SIG-M5 (cell line): Measurements from ENCODE around the gene ANAPC2.

Experiments used
- DNase-seq: peaks from one replicate; lab custom pipeline; 2025; lab: John Stamatoyannopoulos, UW

The ANAPC2 gene

DNA sequence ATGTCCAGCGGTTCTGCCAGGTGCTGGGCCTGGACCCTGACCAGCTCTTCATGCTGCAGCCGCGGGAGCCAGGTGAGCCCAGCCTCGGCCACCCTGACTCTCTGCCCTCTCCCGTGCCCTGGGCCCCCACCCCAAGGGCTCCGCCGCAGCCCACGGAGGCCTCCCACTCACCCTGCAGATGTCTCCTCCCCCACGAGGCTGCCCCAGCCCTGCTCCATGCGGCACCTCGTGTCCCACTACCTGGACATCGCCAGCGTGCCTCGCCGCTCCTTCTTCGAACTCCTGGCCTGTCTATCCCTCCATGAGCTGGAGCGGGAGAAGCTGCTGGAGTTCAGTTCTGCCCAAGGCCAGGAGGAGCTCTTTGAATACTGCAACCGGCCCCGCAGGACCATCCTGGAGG is 26.3 kb upstream of the ANAPC2 start:
- DNase-seq = no peak

DNA sequence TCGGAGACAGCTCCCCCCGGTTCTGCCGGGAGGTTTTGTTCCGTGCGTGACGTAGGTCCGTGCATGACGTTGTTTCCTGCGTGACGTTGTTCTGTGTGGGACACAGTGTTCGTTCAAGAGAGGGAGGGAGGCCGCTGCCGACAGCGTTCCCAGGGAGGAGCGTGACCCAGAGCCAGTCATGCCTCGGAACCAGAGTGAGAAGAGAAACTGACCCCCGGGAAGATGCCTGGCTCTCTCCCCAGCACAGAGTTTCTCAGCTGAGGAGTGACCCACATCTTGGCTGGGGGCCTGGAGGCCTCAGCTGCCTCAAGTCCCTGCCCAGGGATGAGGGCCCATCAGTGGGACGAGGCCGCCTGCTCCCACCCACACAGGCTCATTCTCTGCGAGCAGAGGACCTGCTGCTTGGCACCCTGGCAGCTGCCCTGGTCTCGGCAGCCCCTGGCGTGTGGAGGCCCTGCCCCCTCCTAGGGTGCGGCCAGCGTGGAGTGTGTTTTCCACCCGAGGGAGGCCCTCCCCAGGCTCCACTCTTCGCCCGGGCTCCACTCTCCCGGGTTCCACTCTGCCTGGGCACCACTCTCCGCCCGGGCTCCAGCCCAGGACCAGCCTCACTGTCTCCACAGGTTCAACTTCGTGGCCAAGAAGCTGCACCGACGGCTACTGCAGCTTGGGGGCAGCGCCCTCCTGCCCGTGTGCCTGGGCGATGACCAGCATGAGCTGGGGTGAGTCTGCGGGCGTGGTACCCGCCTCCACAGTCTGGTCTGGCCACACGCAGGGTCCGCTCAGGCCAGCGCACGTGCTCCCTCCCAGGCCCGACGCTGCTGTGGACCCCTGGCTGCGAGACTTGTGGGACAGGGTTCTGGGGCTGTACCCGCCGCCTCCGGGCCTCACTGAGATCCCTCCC is 25.1 kb upstream of the ANAPC2 start:
- DNase-seq = no peak

DNA sequence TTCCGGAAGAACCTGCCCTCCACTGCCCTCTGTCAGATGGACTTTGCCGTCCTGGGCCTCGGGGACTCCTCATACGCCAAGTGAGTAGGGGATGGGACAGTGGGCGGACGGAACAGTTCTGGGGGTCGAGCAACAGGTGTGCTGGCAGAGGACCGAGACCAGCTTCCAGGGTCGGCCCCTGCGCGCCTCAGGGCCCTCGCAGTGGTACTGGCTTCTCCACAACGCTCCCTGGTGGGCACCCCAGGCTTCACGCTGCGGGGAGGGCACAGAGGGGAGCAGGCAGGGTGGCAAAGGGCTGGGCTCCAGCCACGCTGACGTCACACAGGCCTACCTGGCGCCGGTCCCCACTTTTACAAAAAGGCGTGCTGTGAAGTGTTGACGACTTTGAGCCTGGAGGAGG is 24.2 kb upstream of the ANAPC2 start:
- no peak for DNase-seq

DNA sequence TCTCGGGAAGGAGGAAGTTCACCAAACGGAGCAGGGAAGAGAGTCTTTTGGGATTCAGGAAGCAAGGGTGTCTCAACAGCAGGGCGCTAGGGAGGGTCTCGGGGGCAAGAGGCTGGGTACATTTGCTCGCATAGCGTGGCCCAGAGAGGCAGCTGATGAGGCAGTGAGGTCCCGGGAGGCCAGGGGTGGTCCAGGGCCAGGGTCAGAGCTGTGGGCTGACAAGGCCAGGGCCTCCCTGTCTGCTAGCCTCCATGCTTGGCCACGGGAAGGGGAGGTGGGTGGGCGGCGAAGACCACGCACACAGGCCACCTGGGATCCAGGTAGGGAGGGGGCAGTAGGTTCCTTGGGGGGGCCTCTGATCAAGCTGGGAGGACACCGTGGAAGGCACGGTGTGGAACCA is 23.2 kb upstream of the ANAPC2 start:
- DNase-seq = no peak

DNA sequence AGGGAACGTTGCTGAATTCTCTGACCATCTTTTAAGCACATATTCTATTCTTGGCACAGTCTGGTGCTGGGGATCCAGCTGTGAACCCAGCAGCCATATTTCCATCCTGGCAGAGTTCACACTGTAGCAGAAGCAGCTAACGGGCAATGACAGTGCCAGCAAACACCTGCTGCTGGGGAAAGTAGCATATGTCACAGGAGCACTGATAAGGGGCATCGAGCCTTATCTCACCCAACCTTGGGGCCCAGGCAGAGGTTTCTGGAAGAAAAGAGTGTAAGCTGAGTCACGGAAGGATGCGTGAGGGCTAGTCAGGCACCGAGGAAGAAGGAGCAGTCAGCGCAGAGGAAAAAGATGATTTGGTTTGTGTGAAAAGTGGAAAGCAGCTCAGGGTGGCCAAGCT is 18.2 kb upstream of the ANAPC2 start:
- no peak for DNase-seq

DNA sequence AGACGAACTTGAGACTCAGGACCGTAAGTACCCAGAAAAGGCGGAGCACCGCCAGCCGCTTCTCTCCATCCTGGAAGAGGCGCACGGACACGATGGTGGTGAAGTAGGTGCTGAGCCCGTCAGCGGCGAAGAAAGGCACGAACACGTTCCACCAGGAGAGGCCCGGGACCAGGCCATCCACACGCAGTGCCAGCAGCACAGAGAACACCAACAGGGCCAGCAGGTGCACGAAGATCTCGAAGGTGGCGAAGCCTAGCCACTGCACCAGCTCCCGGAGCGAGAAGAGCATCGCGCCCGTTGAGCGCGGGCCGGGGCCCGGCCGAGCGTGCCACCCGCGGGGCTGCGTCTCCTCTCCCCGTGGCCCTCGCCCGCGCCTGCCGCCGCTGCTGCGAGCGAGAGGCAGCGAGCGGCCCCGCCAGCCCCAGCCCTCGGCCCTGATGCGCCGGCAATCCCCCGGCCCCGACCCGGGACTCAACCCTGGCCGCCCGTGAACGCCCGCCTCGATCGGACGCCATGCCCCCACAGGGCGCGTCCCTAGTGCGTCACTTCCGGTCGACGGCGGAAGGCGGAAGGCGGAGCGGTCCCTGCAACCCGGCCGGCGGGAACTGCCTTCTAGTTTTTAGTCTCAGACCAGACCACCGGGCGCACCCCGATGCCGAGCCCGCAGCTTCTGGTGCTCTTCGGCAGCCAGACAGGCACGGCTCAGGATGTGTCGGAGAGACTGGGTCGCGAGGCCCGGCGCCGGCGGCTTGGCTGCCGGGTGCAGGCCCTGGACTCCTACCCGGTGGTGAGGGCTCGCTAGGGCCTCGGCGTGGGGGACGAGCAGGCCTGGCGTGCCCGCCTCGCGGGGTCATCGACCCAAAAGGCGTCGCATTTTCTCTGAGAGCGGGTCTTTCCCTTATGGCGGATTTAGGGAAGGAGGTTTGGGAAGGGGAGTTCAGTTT is 17.0 kb upstream of the ANAPC2 start, which contains the start of the genes NDOR1 and TMEM203:
Gene NDOR1, plus strand, starts transcription at position 575 of the 944 bp plus-strand sequence. Its CDS starts 78 bp downstream, at position 653.
Gene TMEM203, minus strand, starts transcription at position 523 of the 944 bp plus-strand sequence. Its CDS starts 234 bp downstream, at position 289.
- peak; percentile 19 for DNase-seq

DNA sequence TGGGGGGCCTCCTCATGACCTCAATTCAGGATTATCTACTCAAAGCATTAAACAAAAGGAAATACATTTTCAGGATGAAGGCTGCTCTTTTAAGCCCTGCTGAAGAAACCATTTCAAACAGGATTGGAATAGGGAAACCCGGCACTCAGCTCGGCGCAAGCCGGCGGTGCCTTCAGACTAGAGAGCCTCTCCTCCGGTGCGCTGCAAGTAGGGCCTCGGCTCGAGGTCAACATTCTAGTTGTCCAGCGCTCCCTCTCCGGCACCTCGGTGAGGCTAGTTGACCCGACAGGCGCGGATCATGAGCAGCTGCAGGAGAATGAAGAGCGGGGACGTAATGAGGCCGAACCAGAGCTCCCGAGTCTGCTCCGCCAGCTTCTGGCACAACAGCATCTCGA is 16.4 kb upstream of the ANAPC2 start:
- no peak for DNase-seq

DNA sequence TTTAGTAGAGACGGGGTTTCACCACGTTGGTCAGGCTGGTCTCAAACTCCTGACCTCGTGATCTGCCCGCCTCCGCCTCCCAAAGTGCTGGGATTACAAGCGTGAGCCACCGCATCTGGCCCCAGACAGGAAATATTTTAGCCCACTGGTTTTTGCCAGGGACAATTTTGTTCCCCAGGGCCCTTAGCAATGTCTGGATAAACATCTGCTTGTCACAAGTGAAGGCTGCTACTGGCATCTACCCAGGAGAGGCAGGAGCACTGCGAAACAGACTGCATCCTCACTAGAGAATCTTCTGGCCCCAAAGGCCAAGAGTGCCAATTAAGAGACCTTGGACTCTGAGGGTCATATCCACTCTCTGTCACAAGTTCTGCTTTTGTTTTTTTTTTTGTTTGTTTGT is 14.6 kb upstream of the ANAPC2 start:
- no peak for DNase-seq

DNA sequence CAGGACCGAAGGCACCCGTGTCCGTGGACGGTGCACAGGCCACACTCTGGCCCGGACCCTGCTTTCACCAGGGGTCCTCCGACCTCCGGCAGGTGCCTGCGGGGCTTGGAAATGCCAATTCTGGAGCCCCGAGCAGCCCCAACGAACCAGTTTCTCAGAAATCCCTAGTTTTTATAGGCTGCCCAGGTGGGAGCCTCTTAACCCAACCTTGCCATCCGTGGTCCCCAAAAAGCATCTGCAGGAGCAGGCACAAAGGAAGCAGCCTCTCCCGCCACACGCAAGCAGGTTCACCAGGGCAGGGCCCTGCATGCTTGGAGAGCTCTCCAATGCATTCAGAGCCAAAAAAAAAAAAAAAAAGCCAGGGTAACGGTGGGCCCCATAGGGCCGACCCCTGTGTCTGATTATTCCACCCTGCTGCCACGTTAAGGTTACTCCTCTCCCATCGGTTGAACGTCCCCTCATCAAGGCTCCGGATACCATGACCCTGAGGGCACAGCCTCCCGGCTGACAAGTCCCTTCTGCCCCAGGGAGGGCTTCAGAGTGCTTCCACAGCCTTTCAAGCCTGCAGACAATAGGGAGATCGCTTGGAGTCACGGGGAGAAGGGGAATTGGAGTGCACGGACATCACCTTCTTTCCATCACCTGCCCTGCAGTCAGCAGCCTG is 13.0 kb upstream of the ANAPC2 start:
- DNase-seq = no peak

DNA sequence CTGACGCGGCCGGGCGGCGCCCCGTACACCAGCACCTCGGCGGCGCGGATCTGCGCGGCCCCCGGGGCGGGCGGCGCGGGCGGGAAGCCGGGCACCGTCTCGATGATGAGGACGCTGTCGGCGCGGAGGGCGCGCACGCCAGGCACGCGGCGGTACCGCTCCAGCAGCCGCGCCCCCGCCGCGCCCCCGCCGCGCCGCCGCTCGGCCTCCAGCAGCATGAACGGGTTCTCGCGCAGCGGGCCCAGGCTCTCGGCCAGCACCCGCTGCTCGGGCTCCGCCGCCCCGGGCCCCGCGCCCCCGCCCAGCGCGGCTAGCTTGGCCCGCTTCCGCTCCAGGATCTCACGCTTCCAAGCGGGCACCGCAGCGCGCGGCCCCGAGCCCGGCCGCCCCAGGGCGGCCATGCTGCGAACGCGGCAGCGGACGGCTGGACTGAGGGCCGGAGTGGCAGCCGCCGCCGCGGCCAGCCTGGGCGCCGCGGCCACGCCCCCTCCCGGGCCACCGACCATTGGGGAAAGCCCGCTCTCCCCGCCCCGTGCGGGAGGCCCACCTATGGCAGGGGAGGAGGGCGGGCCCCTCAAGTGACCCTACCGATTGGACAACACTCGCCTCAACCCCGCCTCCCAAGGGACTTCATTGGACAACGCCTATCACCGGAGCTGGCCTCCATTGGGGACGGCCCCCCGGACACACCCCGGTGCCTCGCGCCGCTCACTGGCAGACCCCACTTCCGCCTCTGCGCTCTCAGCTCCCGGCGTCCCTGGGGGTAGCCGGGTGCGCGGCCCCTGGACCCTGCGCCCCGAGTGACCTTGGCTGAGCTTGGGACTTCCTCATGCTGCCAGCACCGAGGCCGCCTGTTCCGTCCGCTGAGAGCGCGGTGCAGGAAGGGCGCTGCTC is 12.2 kb upstream of the ANAPC2 start, which contains the start of gene TPRN:
Gene TPRN, minus strand, starts transcription at position 431 of the 894 bp plus-strand sequence. Its CDS starts 30 bp downstream, at position 401.
- peak; percentile 78 for DNase-seq

DNA sequence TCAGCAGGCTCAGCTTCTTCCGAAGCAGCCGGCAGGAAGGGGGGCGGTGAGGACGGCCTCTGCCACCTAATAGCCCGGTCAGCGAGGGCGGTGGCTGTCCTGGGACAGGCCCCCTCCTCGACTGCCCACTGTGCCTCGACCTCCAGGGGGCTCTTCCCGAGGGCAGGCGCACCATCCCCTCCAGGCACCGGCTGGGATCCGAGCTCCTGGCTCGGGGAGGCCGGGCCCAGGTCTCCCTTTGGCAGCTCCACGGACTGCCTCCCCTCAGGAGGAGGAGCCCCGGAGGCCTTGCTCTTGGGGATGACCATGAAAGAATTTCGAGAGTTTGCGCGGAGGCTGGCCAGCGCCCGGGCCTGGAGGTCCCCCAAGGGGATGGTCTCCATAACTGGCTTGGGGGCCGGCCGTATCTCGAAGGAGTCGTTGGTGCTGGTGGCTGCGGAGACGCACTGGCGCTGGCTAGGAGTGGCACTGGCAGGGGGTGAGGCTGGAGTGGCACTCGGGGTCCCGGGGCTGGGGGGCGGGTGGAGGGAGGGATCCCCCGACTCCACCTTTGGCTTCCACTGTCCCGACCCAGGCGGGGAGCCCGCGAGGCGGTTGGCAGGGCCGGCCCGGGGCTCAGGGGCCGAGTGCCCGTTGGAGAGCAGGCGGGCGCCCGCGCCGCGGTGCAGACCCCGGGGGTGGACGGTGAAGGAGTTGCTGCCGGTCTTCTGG is 11.2 kb upstream of the ANAPC2 start:
- no peak for DNase-seq

DNA sequence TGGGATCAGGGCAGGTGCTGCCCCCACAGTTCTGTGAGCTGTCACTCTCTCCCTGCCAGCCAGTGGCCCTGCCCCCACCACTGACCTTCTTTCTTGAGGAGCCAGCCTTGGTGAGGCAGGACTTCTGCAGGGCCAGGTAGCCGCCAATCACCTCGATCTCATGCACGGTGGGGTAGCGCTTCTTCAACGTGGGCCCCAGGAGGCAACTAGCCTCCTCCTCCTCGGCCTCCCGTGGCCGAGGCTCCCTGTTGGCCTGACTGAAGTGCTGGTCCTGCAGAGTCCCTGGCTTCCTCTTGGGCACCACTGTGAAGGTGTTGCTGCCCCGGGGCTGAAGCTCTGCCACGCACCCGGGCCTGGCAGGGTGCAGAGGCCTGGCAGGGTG is 10.5 kb upstream of the ANAPC2 start:
- DNase-seq = no peak

DNA sequence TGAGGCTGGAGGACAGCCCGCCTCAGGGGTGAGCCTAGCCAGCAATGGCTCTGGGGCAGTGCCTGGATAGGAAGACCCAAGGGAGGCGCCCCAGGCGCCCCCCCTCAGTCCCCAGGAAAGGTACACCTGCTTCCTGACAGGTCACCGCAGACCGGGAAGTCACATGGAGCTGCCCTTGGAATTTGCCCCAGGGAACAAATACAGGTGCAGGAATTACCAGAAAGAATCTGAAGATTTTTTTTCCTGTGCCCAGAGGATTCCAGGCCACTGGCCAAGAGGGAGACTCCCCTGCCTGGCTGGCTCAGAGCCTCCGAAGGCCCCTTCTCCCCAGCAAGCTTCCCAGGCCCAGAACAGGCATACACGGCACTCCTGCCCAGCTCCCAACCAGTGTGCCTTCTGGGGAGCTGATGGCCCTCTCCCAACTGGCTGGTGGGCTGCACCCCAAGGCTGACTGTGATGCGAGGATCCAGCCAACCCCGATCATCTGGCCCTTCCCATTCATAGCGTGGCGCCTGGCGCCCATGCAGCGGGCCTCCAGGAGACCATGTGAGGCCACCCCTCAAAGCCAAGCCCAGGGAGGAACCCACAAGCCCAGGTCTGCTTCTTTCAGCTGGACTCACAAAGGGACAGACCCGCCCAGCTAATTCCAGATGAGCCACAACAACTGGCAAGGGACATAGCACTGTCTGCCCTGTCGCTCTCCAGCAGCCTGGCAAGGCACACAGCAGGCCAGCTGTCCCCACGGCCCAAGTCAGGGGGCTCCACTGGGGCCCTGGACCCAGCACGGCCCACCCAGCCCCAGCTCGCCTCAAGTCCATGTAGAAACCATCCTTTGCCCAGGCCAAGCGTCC is 9.9 kb upstream of the ANAPC2 start:
- DNase-seq = no peak

DNA sequence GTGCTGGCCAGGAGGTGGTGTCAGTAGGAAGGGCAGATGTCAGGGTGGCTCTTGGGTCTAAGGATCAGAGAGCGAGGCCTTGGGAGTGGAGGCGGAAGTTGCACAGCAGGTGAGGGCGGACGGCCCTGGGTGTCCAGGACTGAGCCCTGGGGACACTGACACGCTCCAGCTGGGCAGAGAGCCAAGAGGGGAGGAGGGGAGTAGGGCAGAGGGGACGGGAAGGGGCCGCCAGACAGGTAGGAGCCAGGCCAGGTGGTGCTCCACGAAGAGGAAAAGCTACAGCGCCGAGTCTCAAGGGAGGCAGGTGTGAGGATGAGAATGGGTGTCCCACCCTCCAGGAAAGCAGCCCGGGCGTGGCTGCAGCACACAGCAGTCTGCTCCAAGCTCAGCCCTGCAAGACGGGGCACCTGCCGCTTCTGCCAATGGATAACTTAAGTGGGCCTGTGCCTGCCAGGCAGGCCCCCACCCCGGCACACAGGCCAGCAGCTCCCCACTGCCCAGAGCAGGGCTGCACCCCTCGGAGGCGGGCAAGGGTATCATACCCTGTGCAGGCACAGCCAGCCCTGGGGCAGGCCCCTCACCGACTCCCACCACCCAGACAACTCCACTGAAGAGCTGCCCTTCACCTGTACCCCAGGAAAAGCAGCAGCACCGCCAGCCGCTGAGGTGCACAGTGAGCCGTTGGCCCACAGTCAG is 7.3 kb upstream of the ANAPC2 start:
- no peak for DNase-seq

DNA sequence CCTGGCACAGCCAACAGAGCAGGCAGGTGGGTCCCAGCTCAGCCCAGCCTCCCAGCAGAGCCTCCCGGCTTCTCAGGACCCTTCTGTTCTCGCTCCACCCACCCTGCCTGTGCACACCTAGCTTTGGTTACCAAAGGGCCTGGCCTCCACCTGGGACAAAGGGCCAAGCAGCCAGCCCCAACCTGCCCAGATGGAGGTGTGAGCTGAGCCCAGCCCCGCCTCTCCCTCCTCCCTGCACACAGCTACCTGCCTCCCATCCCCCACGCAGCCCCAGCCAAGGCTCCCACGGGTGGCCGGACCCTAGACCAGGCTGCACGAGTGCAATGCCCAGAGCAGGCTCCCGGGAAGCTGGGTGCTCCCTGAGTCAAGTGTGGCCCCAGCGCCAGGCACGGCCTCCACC is 6.5 kb upstream of the ANAPC2 start:
- no peak for DNase-seq

DNA sequence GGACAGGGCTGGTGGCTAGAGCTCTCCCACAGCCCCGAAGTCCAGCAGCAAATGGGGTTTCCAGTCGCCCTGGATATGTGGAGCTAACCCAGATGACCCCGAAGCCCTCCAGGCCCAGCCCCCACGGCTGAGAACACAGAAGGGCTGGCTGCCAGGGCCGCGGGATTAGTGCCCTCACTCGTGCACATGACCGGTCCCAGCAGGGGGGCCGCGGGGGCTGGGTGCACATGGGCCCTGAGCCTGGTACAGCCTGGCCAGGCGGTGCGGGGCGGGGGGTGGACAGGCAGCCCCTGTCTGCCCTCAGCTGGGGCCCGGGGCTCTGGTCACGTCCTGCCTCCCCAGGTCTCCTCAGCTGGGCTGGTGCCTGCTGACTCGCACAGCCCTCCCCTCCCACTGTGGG is 6.0 kb upstream of the ANAPC2 start:
- no peak for DNase-seq

DNA sequence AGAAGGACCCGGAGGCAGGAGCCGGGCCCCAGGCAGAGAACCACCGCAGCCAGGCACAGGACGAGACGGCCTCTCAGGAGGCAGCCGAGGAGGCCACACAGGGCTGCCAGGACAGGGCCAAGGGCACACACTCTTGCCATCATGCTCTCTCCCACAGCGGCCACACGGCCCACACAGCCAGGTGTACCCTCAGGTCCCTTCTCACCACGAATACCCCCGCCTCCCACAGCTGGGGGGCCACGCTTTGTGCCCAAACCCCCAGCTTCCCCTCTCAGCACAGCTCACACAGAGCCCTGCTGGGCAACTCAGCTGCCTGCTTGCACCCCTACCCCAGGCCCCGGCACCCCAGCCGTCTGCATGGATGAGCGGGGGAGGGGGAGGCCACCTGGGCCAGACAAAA is 5.4 kb upstream of the ANAPC2 start:
- DNase-seq = no peak

DNA sequence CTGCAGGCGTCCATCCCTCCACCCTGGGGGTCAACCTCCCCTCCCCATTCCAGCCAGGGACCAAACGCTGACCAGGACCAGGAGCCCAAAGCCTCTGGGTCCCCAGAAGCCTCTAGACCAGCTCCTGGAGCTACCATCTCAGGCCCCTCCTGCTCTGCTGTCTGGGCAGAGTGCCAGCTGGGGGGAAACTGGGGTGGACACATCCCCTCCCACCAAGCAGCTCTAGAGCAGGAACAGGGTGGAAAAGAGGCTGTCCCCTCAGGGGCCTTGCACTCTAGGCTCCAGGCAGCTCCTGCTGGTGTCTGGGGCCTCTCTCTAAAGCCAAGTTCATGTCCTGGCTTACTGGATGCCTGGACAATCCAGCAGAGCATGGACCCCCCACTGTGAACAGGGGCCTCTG is 4.5 kb upstream of the ANAPC2 start:
- DNase-seq = no peak

DNA sequence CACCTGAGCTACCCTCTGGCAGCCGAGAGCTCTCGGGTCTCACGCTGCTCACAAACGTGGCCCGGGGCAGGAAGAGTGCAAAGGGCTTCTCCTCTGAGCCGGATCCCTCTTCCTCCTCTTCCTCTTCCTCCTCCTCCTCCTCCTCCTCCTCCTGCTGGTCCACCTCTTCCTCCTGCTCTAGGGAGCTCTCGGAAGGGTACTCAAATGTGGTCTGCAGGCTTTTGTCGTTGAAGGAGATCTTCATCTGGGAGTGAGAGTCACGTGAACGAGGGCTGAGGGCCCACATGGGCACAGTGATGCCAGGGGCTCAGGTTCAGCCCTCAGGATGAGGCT is 4.1 kb upstream of the ANAPC2 start:
- DNase-seq = no peak
